Endothelial cell of umbilical vein (primary cell): ENCODE measurements around the gene TTL. TPM values are rescaled to one million over a fixed set of nuclear protein-coding genes. Genes with fewer than 3 reads are reported as not detected.

Experiments
- BruUV-seq: library from RNA; stranded (reverse); fragments of 400-500 nt; replicated peaks from 2 replicates; lab custom pipeline; 2021; lab: Mats Ljungman, UMichigan
- CTCF ChIA-PET: fragments of 300-600, 350-600 bp; sonication (Branson Sonifier 250); formaldehyde crosslinking; loops from one replicate; lab custom pipeline; 2021; ENCODE audit warnings: antibody characterized with exemption, inconsistent platforms; lab: Charles Lee
- POLR2A ChIA-PET: fragments of 300-600, 350-600 bp; sonication (Branson Sonifier 250); formaldehyde crosslinking; loops from one replicate; lab custom pipeline; 2021; ENCODE audit warnings: antibody characterized with exemption, inconsistent platforms; lab: Charles Lee
- DNase-seq: peaks from one replicate; pipeline ENCODE4 v3.0.0-alpha.2; 2011; ENCODE audit warnings: low read depth, low spot score
- FAIRE-seq: peaks from 2 replicates; lab custom pipeline; 2011; peaks lifted over from hg19 to GRCh38; lab: Jason Lieb, UNC
- H2AFZ ChIP-seq: 2 replicates; pipeline ENCODE4 v1.6.0; 2012; ENCODE audit warnings: low read depth, low read length, control low read depth, inconsistent platforms
- H3K27ac ChIP-seq: 2 replicates; pipeline ENCODE4 v1.5.1; 2011; ENCODE audit warnings: low read depth, mild to moderate bottlenecking, control low read depth, low read length, moderate library complexity; ENCODE audit not compliant: insufficient read depth
- H3K27me3 ChIP-seq, 2 experiments: 2 replicates each; pipeline versions ENCODE4 v1.6.0 to v1.6.1; 2011; ENCODE audit warnings: low read length in 2 of 2, mixed read lengths in 1 of 2; ENCODE audit not compliant: control insufficient read depth in 2 of 2, insufficient read depth in 2 of 2
- H3K36me3 ChIP-seq, 2 experiments: 2 replicates in 1 of 2; 3 replicates in 1 of 2; pipeline ENCODE4 v1.5.1; 2011; ENCODE audit warnings: low read length in 2 of 2, mild to moderate bottlenecking in 1 of 2, moderate library complexity in 1 of 2; ENCODE audit not compliant: control insufficient read depth in 2 of 2, insufficient read depth in 2 of 2; ENCODE audit errors: extremely low read depth in 1 of 2
- H3K4me1 ChIP-seq: 3 replicates; pipeline ENCODE4 v1.5.1; 2011; ENCODE audit warnings: mild to moderate bottlenecking, low read length; ENCODE audit not compliant: control insufficient read depth, insufficient read depth; ENCODE audit errors: extremely low read depth
- H3K4me2 ChIP-seq: 2 replicates; pipeline ENCODE4 v1.6.1; 2011; ENCODE audit warnings: low read length, control low read depth, mixed read lengths; ENCODE audit not compliant: insufficient read depth
- H3K4me3 ChIP-seq, 3 experiments: fragments of 200-600 bp in 1 of 3; sonication (generic), shearing (Covaris generic) in 1 of 3; replicated peaks in 1 of 3; 2 replicates each; pipeline ENCODE4 v1.5.1; 2011 to 2016; ENCODE audit warnings: control low read depth in 3 of 3, low read length in 3 of 3, mild to moderate bottlenecking in 2 of 3, inconsistent platforms in 1 of 3, low read depth in 1 of 3, moderate library complexity in 1 of 3; ENCODE audit not compliant: insufficient read depth in 1 of 3
- H3K79me2 ChIP-seq: 2 replicates; pipeline ENCODE4 v1.6.0; 2012; ENCODE audit warnings: low read length, inconsistent platforms; ENCODE audit not compliant: control insufficient read depth, insufficient read depth
- H3K9ac ChIP-seq: replicated peaks from 2 replicates; pipeline ENCODE3; 2011; ENCODE audit warnings: low read length, control low read depth; ENCODE audit not compliant: insufficient read depth; ENCODE audit errors: extremely low read depth
- H3K9me1 ChIP-seq: replicated peaks from 3 replicates; pipeline ENCODE4 v1.6.0; 2011; ENCODE audit warnings: mild to moderate bottlenecking, low read length; ENCODE audit not compliant: control insufficient read depth, insufficient read depth; ENCODE audit errors: extremely low read depth
- H3K9me3 ChIP-seq: replicated peaks from 2 replicates; pipeline ENCODE4 v1.5.1; 2012; ENCODE audit warnings: low read length, inconsistent platforms; ENCODE audit not compliant: control insufficient read depth, insufficient read depth
- H4K20me1 ChIP-seq: replicated peaks from 2 replicates; pipeline ENCODE3; 2011; ENCODE audit warnings: mild to moderate bottlenecking, low read length; ENCODE audit not compliant: control insufficient read depth, insufficient read depth; ENCODE audit errors: extremely low read depth
- EZH2 ChIP-seq: IDR thresholded peaks from 2 replicates; pipeline ENCODE4 v1.6.1; 2012; ENCODE audit warnings: borderline replicate concordance, low read depth, mild to moderate bottlenecking, moderate library complexity, low read length, inconsistent platforms; ENCODE audit not compliant: severe bottlenecking
- FOS ChIP-seq: IDR thresholded peaks from 2 replicates; pipeline ENCODE4 v1.6.1; 2011; ENCODE audit warnings: mild to moderate bottlenecking, low read length, moderate library complexity, borderline replicate concordance; ENCODE audit not compliant: insufficient read depth
- GATA2 ChIP-seq: IDR thresholded peaks from 2 replicates; pipeline ENCODE4 v1.7.0; 2011; ENCODE audit warnings: low read depth, mild to moderate bottlenecking, moderate library complexity, mixed read lengths, low read length; ENCODE audit not compliant: insufficient read length, insufficient read depth
- JUN ChIP-seq: IDR thresholded peaks from 2 replicates; pipeline ENCODE4 v1.6.1; 2011; ENCODE audit warnings: borderline replicate concordance, low read depth; ENCODE audit not compliant: insufficient read length, insufficient read depth
- MYC ChIP-seq: IDR thresholded peaks from one replicate; pipeline ENCODE4 v1.6.1; 2011; ENCODE audit warnings: mild to moderate bottlenecking, low read depth, low read length
- POLR2A ChIP-seq: IDR thresholded peaks from 2 replicates; pipeline ENCODE4 v1.6.1; 2012; ENCODE audit warnings: low read depth, mild to moderate bottlenecking, control low read depth, low read length
- POLR2AphosphoS5 ChIP-seq: IDR thresholded peaks from 2 replicates; pipeline ENCODE4 v1.6.1; 2012; ENCODE audit warnings: low read depth, mild to moderate bottlenecking, control low read depth, low read length, moderate library complexity; ENCODE audit not compliant: insufficient read depth
- dilution Hi-C: fragments of 300-500 bp; cut with MboI; formaldehyde crosslinking; loops from one replicate; pipeline ENCODE4 v1.15.0; 2019; ENCODE audit warnings: low sequenced_read_pairs; ENCODE audit not compliant: extremely low pct_ligation_motif_present
- intact Hi-C: fragments of 100-400 bp; cut with micrococcal nuclease; formaldehyde crosslinking; loops from one replicate; pipeline ENCODE4 v1.10.0; 2022
- polyA plus RNA-seq, 4 experiments: library from polyadenylated mRNA; depleted of rRNA in 3 of 4; stranded (reverse) in 3 of 4; unstranded in 1 of 4; fragments of >200 nt; gene quantifications; 2 replicates each; pipeline versions ENCODE4 v1.2.1 to v1.2.3, GENCODE V29; 2011 to 2012; ENCODE audit warnings: missing spikeins in 1 of 4
- total RNA-seq: library from RNA; stranded (reverse); gene quantifications from 2 replicates; pipeline ENCODE4 v1.2.3, GENCODE V29; 2021
- TF ChIP-seq, protein P1 (sequence below): IDR thresholded peaks from 2 replicates; pipeline ENCODE4 v1.6.1; 2011; ENCODE audit not compliant: insufficient read depth, insufficient read length
- TF ChIP-seq, protein P2 (sequence below), 2 donors: IDR thresholded peaks; 1 replicate in 1 of 2; 2 replicates in 1 of 2; pipeline ENCODE4 v1.5.1; 2011; ENCODE audit warnings: low read length in 2 of 2, mild to moderate bottlenecking in 2 of 2, moderate library complexity in 2 of 2, control low read depth in 1 of 2, inconsistent platforms in 1 of 2, low read depth in 1 of 2; ENCODE audit not compliant: insufficient read depth in 1 of 2; ENCODE audit errors: extremely low read depth in 1 of 2

TTL gene
- total and polyA plus RNA-seq, 2 donors (not counting 3 experiments of a cell fraction or from before 2014, with no cell fraction given), result 21.9 to 66.8 TPM

DNA sequence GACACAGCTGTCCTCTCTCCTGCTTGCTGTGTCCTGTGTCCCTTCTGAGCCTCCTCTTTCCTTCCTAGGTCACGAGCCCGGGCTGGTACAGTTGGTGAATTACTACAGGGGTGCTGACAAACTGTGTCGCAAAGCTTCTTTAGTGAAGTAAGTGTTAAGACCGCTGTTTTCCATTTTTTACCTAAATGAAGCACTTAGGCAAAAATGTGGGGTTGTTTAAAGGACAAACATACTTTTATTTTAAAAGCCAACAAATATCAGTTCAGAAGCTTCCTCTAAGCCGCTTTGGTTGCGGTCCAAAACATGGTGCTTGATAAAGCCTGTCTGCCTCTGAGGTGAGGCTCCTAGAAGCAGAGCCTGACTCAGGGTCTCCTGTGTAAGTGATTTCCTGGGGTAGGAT lies 3.9 kb downstream of the TTL start:
- BruUV-seq, result no TSS peak
- peaks cover 59% of the 10 kb centered on the region for H3K79me2 ChIP-seq
- H3K9ac ChIP-seq, result no peak overlapping the region
- H3K9me3 ChIP-seq, result no peaks in the 10 kb centered on the region
- H2AFZ ChIP-seq, result no peak overlapping the region
- H3K9me1 ChIP-seq, result no peaks in the 10 kb centered on the region
- peaks cover 17% of the 10 kb centered on the region for H3K4me1 ChIP-seq
- dilution Hi-C loops, result no loop called here
- H3K27ac ChIP-seq, result no peak overlapping the region
- H3K4me3 ChIP-seq, result no peak overlapping the region
- TF ChIP-seq, protein P1, sequence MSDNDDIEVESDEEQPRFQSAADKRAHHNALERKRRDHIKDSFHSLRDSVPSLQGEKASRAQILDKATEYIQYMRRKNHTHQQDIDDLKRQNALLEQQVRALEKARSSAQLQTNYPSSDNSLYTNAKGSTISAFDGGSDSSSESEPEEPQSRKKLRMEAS, result no peak
- TF ChIP-seq JUN (no peak), MYC (no peak), POLR2AphosphoS5 (no peak), FOS (no peak), GATA2 (no peak), POLR2A (no peak), EZH2 (no peak)
- TF ChIP-seq, protein P2, sequence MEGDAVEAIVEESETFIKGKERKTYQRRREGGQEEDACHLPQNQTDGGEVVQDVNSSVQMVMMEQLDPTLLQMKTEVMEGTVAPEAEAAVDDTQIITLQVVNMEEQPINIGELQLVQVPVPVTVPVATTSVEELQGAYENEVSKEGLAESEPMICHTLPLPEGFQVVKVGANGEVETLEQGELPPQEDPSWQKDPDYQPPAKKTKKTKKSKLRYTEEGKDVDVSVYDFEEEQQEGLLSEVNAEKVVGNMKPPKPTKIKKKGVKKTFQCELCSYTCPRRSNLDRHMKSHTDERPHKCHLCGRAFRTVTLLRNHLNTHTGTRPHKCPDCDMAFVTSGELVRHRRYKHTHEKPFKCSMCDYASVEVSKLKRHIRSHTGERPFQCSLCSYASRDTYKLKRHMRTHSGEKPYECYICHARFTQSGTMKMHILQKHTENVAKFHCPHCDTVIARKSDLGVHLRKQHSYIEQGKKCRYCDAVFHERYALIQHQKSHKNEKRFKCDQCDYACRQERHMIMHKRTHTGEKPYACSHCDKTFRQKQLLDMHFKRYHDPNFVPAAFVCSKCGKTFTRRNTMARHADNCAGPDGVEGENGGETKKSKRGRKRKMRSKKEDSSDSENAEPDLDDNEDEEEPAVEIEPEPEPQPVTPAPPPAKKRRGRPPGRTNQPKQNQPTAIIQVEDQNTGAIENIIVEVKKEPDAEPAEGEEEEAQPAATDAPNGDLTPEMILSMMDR (IDR thresholded peaks at IDR 0.05; ENCODE audit: extremely low read depth in 1 of 2, insufficient read depth in 1 of 2, low read depth in 1 of 2, low read length in 2 of 2), result no peak
- FAIRE-seq, result no peak
- ChIA-PET POLR2A (no interaction called here), CTCF (no interaction called here)
- peaks cover 3% of the 10 kb centered on the region for H4K20me1 ChIP-seq
- intact Hi-C loops, result no loop called here
- H3K4me2 ChIP-seq, result no peak overlapping the region
- DNase-seq, result no peak
- peaks cover 0 to 4% of the 10 kb centered on the region in 2 experiments for H3K36me3 ChIP-seq
- no peaks in the 10 kb centered on the region for H3K27me3 ChIP-seq
